ENCODE measurements around the gene ADAMTS18. TPM values are rescaled to one million over a fixed set of nuclear protein-coding genes. Genes with fewer than 3 reads are reported as not detected.

Gene ADAMTS18
- total and polyA plus RNA-seq, 4 donors: under 0.01 to 0.17 TPM; not detected in 2

DNA sequence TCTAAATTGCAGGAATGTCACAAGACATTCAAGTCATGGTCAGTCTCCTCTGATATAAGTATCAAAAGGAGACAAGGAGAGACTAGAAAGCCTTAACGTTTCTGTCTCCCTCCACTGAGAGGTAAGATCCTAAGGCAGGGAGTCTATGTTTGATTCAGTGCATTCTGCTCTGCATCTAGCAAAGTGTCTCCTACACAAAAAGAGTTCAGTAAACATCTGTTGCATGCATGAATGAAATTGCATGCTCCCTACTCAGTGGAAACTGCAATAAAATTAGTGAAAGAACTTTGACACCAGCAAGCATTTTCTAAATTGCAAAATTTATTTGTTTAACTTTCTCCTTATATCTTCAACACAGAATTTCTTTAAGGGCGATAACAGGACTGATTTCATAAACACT, 111.1 kb downstream of the ADAMTS18 start:
- H3K27ac ChIP-seq (ENCODE audit: low read depth in 1 of 2, low read length in 2 of 2): no peak overlapping the region
- TF ChIP-seq, protein P1, sequence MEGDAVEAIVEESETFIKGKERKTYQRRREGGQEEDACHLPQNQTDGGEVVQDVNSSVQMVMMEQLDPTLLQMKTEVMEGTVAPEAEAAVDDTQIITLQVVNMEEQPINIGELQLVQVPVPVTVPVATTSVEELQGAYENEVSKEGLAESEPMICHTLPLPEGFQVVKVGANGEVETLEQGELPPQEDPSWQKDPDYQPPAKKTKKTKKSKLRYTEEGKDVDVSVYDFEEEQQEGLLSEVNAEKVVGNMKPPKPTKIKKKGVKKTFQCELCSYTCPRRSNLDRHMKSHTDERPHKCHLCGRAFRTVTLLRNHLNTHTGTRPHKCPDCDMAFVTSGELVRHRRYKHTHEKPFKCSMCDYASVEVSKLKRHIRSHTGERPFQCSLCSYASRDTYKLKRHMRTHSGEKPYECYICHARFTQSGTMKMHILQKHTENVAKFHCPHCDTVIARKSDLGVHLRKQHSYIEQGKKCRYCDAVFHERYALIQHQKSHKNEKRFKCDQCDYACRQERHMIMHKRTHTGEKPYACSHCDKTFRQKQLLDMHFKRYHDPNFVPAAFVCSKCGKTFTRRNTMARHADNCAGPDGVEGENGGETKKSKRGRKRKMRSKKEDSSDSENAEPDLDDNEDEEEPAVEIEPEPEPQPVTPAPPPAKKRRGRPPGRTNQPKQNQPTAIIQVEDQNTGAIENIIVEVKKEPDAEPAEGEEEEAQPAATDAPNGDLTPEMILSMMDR (IDR thresholded peaks at IDR 0.05; ENCODE audit: low read depth, low read length, missing input control): no peak
- TF ChIP-seq HNF4A (conservative IDR thresholded peaks at IDR 0.05) (no peak), HNF4G (IDR thresholded peaks at IDR 0.05) (no peak), ATF3 (IDR thresholded peaks at IDR 0.05) (no peak), JUND (IDR thresholded peaks at IDR 0.05) (no peak), RAD21 (IDR thresholded peaks at IDR 0.05) (no peak), GABPA (IDR thresholded peaks at IDR 0.05 in 1 of 2, conservative IDR thresholded peaks at IDR 0.05 in 1 of 2) (no peak), FOXA1 (IDR thresholded peaks at IDR 0.05) (no peak), FOXA2 (IDR thresholded peaks at IDR 0.05) (no peak), SP1 (IDR thresholded peaks at IDR 0.05) (no peak), EGR1 (IDR thresholded peaks at IDR 0.05; ENCODE audit: low read depth in 2 of 2) (no peak), MAX (IDR thresholded peaks at IDR 0.05) (no peak), NR2F2 (IDR thresholded peaks at IDR 0.05) (no peak), YY1 (IDR thresholded peaks at IDR 0.05) (no peak), RXRA (IDR thresholded peaks at IDR 0.05) (no peak), TAF1 (conservative IDR thresholded peaks at IDR 0.05) (no peak)
- TF ChIP-seq, protein P2, sequence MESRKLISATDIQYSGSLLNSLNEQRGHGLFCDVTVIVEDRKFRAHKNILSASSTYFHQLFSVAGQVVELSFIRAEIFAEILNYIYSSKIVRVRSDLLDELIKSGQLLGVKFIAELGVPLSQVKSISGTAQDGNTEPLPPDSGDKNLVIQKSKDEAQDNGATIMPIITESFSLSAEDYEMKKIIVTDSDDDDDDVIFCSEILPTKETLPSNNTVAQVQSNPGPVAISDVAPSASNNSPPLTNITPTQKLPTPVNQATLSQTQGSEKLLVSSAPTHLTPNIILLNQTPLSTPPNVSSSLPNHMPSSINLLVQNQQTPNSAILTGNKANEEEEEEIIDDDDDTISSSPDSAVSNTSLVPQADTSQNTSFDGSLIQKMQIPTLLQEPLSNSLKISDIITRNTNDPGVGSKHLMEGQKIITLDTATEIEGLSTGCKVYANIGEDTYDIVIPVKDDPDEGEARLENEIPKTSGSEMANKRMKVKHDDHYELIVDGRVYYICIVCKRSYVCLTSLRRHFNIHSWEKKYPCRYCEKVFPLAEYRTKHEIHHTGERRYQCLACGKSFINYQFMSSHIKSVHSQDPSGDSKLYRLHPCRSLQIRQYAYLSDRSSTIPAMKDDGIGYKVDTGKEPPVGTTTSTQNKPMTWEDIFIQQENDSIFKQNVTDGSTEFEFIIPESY (IDR thresholded peaks at IDR 0.05): no peak
- TF ChIP-seq, protein P3, sequence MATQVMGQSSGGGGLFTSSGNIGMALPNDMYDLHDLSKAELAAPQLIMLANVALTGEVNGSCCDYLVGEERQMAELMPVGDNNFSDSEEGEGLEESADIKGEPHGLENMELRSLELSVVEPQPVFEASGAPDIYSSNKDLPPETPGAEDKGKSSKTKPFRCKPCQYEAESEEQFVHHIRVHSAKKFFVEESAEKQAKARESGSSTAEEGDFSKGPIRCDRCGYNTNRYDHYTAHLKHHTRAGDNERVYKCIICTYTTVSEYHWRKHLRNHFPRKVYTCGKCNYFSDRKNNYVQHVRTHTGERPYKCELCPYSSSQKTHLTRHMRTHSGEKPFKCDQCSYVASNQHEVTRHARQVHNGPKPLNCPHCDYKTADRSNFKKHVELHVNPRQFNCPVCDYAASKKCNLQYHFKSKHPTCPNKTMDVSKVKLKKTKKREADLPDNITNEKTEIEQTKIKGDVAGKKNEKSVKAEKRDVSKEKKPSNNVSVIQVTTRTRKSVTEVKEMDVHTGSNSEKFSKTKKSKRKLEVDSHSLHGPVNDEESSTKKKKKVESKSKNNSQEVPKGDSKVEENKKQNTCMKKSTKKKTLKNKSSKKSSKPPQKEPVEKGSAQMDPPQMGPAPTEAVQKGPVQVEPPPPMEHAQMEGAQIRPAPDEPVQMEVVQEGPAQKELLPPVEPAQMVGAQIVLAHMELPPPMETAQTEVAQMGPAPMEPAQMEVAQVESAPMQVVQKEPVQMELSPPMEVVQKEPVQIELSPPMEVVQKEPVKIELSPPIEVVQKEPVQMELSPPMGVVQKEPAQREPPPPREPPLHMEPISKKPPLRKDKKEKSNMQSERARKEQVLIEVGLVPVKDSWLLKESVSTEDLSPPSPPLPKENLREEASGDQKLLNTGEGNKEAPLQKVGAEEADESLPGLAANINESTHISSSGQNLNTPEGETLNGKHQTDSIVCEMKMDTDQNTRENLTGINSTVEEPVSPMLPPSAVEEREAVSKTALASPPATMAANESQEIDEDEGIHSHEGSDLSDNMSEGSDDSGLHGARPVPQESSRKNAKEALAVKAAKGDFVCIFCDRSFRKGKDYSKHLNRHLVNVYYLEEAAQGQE (IDR thresholded peaks at IDR 0.05): no peak
- H3K36me3 ChIP-seq (ENCODE audit: control insufficient read depth in 4 of 4, insufficient read depth in 3 of 4, low read depth in 1 of 4, low read length in 3 of 4): no peaks in the 10 kb centered on the region
- no peak for DNase-seq (ENCODE audit: low spot score)
- H3K27me3 ChIP-seq (ENCODE audit: control insufficient read depth in 4 of 4, insufficient read depth in 4 of 4, low read length in 3 of 4): peaks cover 0 to 4% (median 0%) of the 10 kb centered on the region in 4 donors
- no peak overlapping the region for H3K4me3 ChIP-seq (ENCODE audit: low read depth in 1 of 3, low read length in 3 of 3)
- H3K4me1 ChIP-seq (ENCODE audit: control insufficient read depth in 4 of 4, insufficient read depth in 4 of 4, low read length in 3 of 4): no peaks in the 10 kb centered on the region
- H3K9me3 ChIP-seq (ENCODE audit: control insufficient read depth in 4 of 4, low read length in 3 of 4): no peaks in the 10 kb centered on the region
- no peak overlapping the region for H3K9ac ChIP-seq (ENCODE audit: low read depth in 1 of 2, low read length in 2 of 2)
- 57% methylated on average over 2 of the region's 2 CpGs for WGBS

Measured in liver (tissue), 9 donors.